Measurements from ENCODE around the gene SUSD3.

SUSD3 gene

DNA sequence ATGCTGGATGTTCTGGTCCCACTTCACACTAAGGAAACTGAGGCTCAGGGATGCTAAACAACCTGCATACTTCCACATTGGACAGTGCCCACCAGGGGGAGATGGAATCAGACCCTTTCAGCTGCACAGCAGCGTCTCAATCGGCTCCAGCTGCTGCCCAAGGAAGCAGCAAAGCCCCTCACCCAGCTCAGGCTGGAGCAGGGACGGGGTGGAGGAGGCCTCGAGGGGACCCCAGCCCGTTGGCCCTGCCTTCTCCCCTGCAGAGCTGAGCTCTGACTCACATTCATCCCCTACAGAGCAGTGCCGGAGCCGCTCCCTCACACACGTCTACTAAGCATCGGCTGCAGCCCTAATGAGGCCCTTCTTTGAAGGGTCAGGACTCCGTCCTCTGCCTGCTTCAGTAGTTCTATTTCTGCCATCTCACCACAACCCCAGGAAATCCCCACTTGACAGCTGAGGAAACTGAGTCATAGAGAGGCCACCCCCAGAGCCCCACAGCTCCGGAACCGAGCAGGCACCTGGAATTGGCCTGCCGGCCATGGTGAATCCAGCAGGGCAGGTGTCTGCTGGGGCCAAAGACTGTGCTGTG, 21.5 kb upstream of the SUSD3 start:
- Histone ChIP-seq H3K9me3 (ENCODE audit: control insufficient read depth, insufficient read depth, low read length) (no peaks in the 10 kb centered on the region), H3K36me3 (ENCODE audit: insufficient read depth, low read length) (no peaks in the 10 kb centered on the region), H3K4me1 (ENCODE audit: insufficient read depth, low read length) (no peaks in the 10 kb centered on the region), H3K9ac (ENCODE audit: low read depth, low read length) (no peak overlapping the region)

DNA sequence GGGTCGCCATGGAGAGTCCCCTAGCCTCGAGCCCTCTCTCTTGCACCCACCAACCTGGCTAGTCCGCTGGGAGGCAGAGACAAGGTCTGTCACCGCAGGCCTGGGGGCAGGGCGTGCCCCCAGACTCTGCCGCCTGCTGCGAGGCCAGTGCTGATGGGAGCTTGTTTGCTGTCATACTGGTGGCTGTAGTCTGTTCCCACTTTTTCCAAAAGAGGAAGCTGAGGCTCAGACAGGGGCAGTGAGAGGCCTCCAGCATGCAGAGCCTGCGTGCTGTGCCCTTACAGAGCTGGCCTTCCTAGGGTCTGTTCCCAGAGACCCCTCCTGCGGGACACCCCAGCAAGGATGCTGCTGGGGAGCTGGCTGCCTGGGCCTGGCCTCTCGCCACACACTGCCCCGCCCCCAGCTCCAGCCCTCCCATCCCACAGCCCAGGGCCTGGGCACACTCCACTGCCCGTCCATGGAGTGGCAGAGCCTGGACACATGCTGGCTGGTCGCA, 21.0 kb upstream of the SUSD3 start:
- no peak overlapping the region for H3K9ac ChIP-seq (ENCODE audit: low read depth, low read length)
- no peaks in the 10 kb centered on the region for H3K9me3 ChIP-seq (ENCODE audit: control insufficient read depth, insufficient read depth, low read length)
- no peaks in the 10 kb centered on the region for H3K36me3 ChIP-seq (ENCODE audit: insufficient read depth, low read length)
- H3K4me1 ChIP-seq (ENCODE audit: insufficient read depth, low read length), result no peaks in the 10 kb centered on the region

DNA sequence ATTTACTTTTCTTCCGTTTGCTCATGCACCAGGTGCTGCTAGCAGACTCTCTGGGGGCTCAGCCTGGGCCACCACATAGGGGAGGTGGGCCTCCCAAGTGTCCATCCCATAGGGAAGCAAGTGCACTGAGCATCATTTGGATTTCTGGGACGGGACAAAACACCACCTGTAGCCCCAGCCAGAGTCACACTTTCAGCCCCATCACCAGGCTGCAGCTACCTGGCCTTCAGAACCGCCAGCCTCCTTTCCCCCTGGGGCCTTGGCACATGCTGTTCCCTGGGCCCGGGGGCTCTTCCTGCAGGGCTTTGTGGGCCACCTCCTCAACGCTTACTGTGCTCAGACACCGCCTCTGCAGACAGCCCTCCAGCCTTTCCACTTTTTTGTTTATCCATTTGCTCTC, 19.6 kb upstream of the SUSD3 start:
- H3K9me3 ChIP-seq (ENCODE audit: control insufficient read depth, insufficient read depth, low read length), result no peaks in the 10 kb centered on the region
- H3K4me1 ChIP-seq (ENCODE audit: insufficient read depth, low read length), result no peaks in the 10 kb centered on the region
- H3K9ac ChIP-seq (ENCODE audit: low read depth, low read length), result no peak overlapping the region
- H3K36me3 ChIP-seq (ENCODE audit: insufficient read depth, low read length), result no peaks in the 10 kb centered on the region

DNA sequence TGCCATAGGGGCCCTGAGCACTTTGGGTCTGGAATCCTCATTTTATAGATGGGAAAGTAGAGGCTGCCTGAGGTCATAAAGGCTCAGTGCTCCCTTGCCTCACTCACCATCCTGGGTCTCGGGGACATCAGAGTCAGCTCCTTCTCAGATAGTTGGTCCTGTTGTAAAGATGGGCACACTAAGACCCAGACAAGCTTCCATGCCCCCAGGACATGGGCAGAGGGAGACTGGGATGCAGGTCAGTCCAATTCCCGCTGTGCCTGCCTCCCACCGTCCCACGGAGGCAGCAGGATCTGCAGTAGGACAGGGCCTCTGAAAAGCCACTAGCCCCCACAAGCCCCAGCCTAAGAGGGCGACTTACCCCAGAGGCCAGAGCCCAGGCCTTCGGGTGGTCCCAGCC, 19.0 kb upstream of the SUSD3 start:
- Histone ChIP-seq H3K4me1 (ENCODE audit: insufficient read depth, low read length) (no peaks in the 10 kb centered on the region), H3K9ac (ENCODE audit: low read depth, low read length) (no peak overlapping the region), H3K9me3 (ENCODE audit: control insufficient read depth, insufficient read depth, low read length) (no peaks in the 10 kb centered on the region), H3K36me3 (ENCODE audit: insufficient read depth, low read length) (no peaks in the 10 kb centered on the region)

DNA sequence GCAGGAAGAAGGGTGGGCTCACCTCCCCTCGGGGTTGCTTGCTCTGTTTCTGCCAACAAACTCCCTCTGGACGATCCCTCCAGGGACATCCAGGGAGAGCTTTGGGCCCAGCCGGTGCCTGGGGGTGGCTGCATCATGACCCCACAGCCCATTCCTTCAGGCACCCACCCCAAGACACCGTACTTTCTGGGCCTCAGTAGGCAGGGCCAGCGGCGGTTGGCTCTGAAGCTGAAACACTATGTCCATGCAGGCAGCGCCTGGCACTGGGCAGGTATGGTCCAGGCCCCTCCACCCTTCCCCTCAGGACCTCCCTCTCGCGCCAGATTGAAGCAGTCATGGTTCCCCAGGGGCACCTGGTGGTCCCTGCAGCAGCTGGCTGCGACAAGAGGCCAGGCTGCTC, 18.5 kb upstream of the SUSD3 start:
- Histone ChIP-seq H3K9ac (ENCODE audit: low read depth, low read length) (no peak overlapping the region), H3K4me1 (ENCODE audit: insufficient read depth, low read length) (no peaks in the 10 kb centered on the region)

GRCh38 chr9:93040409-93040808, 18.1 kb upstream of the SUSD3 start:
- Histone ChIP-seq H3K9ac (ENCODE audit: low read depth, low read length) (no peak overlapping the region), H3K9me3 (ENCODE audit: control insufficient read depth, insufficient read depth, low read length) (no peaks in the 10 kb centered on the region), H3K4me1 (ENCODE audit: insufficient read depth, low read length) (no peaks in the 10 kb centered on the region), H3K36me3 (ENCODE audit: insufficient read depth, low read length) (no peaks in the 10 kb centered on the region)

More for the DNA sequence above, 18.5 kb upstream of the SUSD3 start:
- Histone ChIP-seq H3K9me3 (ENCODE audit: control insufficient read depth, insufficient read depth, low read length) (no peaks in the 10 kb centered on the region), H3K36me3 (ENCODE audit: insufficient read depth, low read length) (no peaks in the 10 kb centered on the region)

GRCh38 chr9:93041108-93041802, 17.2 kb upstream of the SUSD3 start:
- no peaks in the 10 kb centered on the region for H3K4me1 ChIP-seq (ENCODE audit: insufficient read depth, low read length)
- H3K9ac ChIP-seq (ENCODE audit: low read depth, low read length), result no peak overlapping the region
- no peaks in the 10 kb centered on the region; the same call in 1 of the 2 replicates for H3K9me3 ChIP-seq (ENCODE audit: control insufficient read depth, insufficient read depth, low read length)
- H3K36me3 ChIP-seq (ENCODE audit: insufficient read depth, low read length), result no peaks in the 10 kb centered on the region

GRCh38 chr9:93043122-93043521, 15.4 kb upstream of the SUSD3 start:
- Histone ChIP-seq H3K36me3 (ENCODE audit: insufficient read depth, low read length) (no peaks in the 10 kb centered on the region), H3K9ac (ENCODE audit: low read depth, low read length) (no peak overlapping the region), H3K4me1 (ENCODE audit: insufficient read depth, low read length) (no peaks in the 10 kb centered on the region), H3K9me3 (ENCODE audit: control insufficient read depth, insufficient read depth, low read length) (no peaks in the 10 kb centered on the region; the same call in 1 of the 2 replicates)

- no peak overlapping the region for H3K9ac ChIP-seq (ENCODE audit: low read depth, low read length)
- H3K36me3 ChIP-seq (ENCODE audit: insufficient read depth, low read length), result no peaks in the 10 kb centered on the region
- no peaks in the 10 kb centered on the region for H3K4me1 ChIP-seq (ENCODE audit: insufficient read depth, low read length)
- no peaks in the 10 kb centered on the region; the same call in 1 of the 2 replicates for H3K9me3 ChIP-seq (ENCODE audit: control insufficient read depth, insufficient read depth, low read length)
These were observed 13.0 kb upstream of the SUSD3 start for GRCh38 chr9:93045521-93045920.

DNA sequence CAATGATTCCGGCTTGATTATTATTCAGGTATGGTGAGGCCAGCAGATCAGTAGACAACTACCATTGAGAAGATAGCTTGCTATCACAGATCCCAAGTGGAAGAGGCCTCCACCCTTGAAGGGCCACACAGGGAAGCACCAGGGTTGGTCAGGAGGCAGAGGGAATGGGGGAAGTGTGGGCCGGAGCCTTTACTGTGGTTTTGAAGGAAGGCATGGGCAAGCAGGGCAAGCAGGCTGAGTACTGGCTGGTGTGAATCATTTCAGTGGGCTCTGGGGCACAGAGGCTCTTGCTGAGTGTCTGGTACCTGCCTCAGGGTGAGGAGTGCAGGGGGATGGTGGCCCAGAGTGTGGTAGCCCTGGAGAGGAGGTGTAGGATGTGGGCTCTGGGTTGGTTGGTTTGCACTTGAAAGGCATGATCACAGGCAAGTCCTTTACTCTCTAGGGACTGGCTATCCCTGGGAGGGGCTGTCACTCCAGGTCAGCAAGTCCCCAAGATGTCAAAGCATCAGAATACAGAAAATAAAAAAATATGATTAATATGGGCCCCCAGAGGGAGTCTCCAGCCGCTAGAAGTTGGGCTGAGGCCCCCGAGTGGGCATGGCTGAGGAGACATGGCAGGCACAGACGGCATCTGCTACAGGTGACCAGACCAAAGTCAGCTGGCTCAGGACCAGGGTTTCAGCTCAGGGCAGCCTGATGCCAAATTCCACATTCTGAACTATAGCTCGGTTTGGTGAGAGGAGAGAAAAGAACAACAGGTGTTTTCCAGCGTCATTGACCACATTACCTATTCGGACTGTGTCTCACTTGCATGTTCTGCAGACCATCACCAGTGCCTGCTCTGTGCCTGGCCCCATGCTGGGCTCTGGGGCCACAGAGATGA, 9.7 kb upstream of the SUSD3 start:
- H3K36me3 ChIP-seq (ENCODE audit: insufficient read depth, low read length), result no peaks in the 10 kb centered on the region
- peaks cover 9% of the 10 kb centered on the region for H3K4me1 ChIP-seq (ENCODE audit: insufficient read depth, low read length)
- H3K9ac ChIP-seq (ENCODE audit: low read depth, low read length), result no peak overlapping the region
- no peaks in the 10 kb centered on the region; the same call in 1 of the 2 replicates for H3K9me3 ChIP-seq (ENCODE audit: control insufficient read depth, insufficient read depth, low read length)

GRCh38 chr9:93049491-93049890, 9.0 kb upstream of the SUSD3 start:
- Histone ChIP-seq H3K4me1 (ENCODE audit: insufficient read depth, low read length) (peaks cover 12% of the 10 kb centered on the region), H3K9me3 (ENCODE audit: control insufficient read depth, insufficient read depth, low read length) (no peaks in the 10 kb centered on the region; the same call in 1 of the 2 replicates), H3K36me3 (ENCODE audit: insufficient read depth, low read length) (no peaks in the 10 kb centered on the region), H3K9ac (ENCODE audit: low read depth, low read length) (no peak overlapping the region)

GRCh38 chr9:93050231-93050630, 8.3 kb upstream of the SUSD3 start:
- Histone ChIP-seq H3K36me3 (ENCODE audit: insufficient read depth, low read length) (no peaks in the 10 kb centered on the region), H3K9ac (ENCODE audit: low read depth, low read length) (no peak overlapping the region), H3K9me3 (ENCODE audit: control insufficient read depth, insufficient read depth, low read length) (no peaks in the 10 kb centered on the region; the same call in 1 of the 2 replicates), H3K4me1 (ENCODE audit: insufficient read depth, low read length) (peaks cover 12% of the 10 kb centered on the region)

GRCh38 chr9:93051680-93052089, 6.8 kb upstream of the SUSD3 start:
- H3K36me3 ChIP-seq (ENCODE audit: insufficient read depth, low read length), result no peaks in the 10 kb centered on the region

GRCh38 chr9:93052791-93053540, 5.5 kb upstream of the SUSD3 start:
- Histone ChIP-seq H3K9ac (ENCODE audit: low read depth, low read length) (no peak overlapping the region), H3K9me3 (ENCODE audit: control insufficient read depth, insufficient read depth, low read length) (no peaks in the 10 kb centered on the region), H3K4me1 (ENCODE audit: insufficient read depth, low read length) (peaks cover 19% of the 10 kb centered on the region), H3K36me3 (ENCODE audit: insufficient read depth, low read length) (no peaks in the 10 kb centered on the region)

More at GRCh38 chr9:93051680-93052089, 6.8 kb upstream of the SUSD3 start:
- Histone ChIP-seq H3K9me3 (ENCODE audit: control insufficient read depth, insufficient read depth, low read length) (no peaks in the 10 kb centered on the region), H3K4me1 (ENCODE audit: insufficient read depth, low read length) (peaks cover 12% of the 10 kb centered on the region), H3K9ac (ENCODE audit: low read depth, low read length) (no peak overlapping the region)
